Measurements from ENCODE around the gene SLC27A6. TPM values are rescaled to one million over a fixed set of nuclear protein-coding genes. Genes with fewer than 3 reads are reported as not detected.

The SLC27A6 gene
- total RNA-seq, 1 donor from 2014 or later = 0.39 TPM

GRCh38 chr5:128979761-128980160 lies 14.5 kb downstream of the SLC27A6 start:
- Histone ChIP-seq H3K27me3 (ENCODE audit: insufficient read depth, low read length) (no peaks in the 10 kb centered on the region), H3K4me3 (ENCODE audit: insufficient read depth, low read depth, low read length) (no peak overlapping the region), H4K20me1 (ENCODE audit: insufficient read depth, low read length) (no peaks in the 10 kb centered on the region), H3K27ac (ENCODE audit: low read depth, low read length) (no peak overlapping the region), H3K4me1 (ENCODE audit: insufficient read depth, low read length) (no peaks in the 10 kb centered on the region), H3K79me2 (ENCODE audit: insufficient read depth, low read length) (no peaks in the 10 kb centered on the region), H3K9me3 (ENCODE audit: insufficient read depth, low read depth, low read length) (no peaks in the 10 kb centered on the region), H3K4me2 (ENCODE audit: low read length) (no peak overlapping the region), H3K36me3 (ENCODE audit: insufficient read depth, low read length) (no peaks in the 10 kb centered on the region), H3K9ac (ENCODE audit: low read length) (no peak overlapping the region), H2AFZ (ENCODE audit: low read depth, low read length) (no peak overlapping the region)
- Mint-ChIP-seq H3K27ac (ENCODE audit: unreplicated experiment) (no peak overlapping the region), H3K4me3 (ENCODE audit: unreplicated experiment) (no peak overlapping the region), H3K27me3 (ENCODE audit: low read depth, unreplicated experiment) (no peaks in the 10 kb centered on the region), H3K9me3 (ENCODE audit: unreplicated experiment) (no peaks in the 10 kb centered on the region), H3K36me3 (ENCODE audit: low read depth, unreplicated experiment) (no peaks in the 10 kb centered on the region), H3K4me1 (ENCODE audit: low read depth, unreplicated experiment) (peaks cover 6% of the 10 kb centered on the region)
- DNase-seq (ENCODE audit: low read depth) (no peak), FAIRE-seq (no peak)
- no peak for TF ChIP-seq CTCF (IDR thresholded peaks at IDR 0.05; ENCODE audit: insufficient read depth, low read depth, low read length)

DNA sequence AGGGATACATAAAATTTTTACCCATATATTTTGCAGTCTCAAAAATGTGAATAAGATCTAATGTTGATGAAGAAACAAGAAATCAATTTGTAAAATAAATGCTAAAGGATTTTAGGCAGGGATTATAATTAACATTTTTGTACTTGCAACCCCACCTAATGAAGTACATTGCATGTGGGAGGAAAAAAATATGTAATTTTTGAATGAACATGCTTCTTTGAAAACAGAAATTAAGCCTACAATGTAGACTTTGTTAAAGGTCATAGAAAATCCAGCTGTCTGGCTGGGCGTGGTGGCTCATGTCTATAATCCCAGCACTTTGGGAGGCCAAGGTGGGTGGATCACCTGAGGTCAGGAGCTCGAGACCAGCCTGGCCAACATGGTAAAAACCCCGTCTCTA lies 15.6 kb downstream of the SLC27A6 start:
- Mint-ChIP-seq H3K27me3 (ENCODE audit: low read depth, unreplicated experiment) (no peaks in the 10 kb centered on the region), H3K9me3 (ENCODE audit: unreplicated experiment) (no peaks in the 10 kb centered on the region), H3K4me3 (ENCODE audit: unreplicated experiment) (no peak overlapping the region), H3K27ac (ENCODE audit: unreplicated experiment) (no peak overlapping the region), H3K36me3 (ENCODE audit: low read depth, unreplicated experiment) (no peaks in the 10 kb centered on the region), H3K4me1 (ENCODE audit: low read depth, unreplicated experiment) (peaks cover 7% of the 10 kb centered on the region)
- no peaks in the 10 kb centered on the region for H3K27me3 ChIP-seq (ENCODE audit: insufficient read depth, low read length)
- no peak overlapping the region for H2AFZ ChIP-seq (ENCODE audit: low read depth, low read length)
- H3K79me2 ChIP-seq (ENCODE audit: insufficient read depth, low read length) = no peaks in the 10 kb centered on the region
- H3K4me1 ChIP-seq (ENCODE audit: insufficient read depth, low read length) = no peaks in the 10 kb centered on the region
- H3K9ac ChIP-seq (ENCODE audit: low read length) = no peak overlapping the region
- TF ChIP-seq EZH2 (IDR thresholded peaks at IDR 0.05; ENCODE audit: insufficient read depth, low read length) (no peak), CTCF (IDR thresholded peaks at IDR 0.05; ENCODE audit: insufficient read depth, low read depth, low read length) (no peak)
- no peak for FAIRE-seq
- H4K20me1 ChIP-seq (ENCODE audit: insufficient read depth, low read length) = no peaks in the 10 kb centered on the region
- no peaks in the 10 kb centered on the region for H3K36me3 ChIP-seq (ENCODE audit: insufficient read depth, low read length)
- no peak overlapping the region for H3K4me3 ChIP-seq (ENCODE audit: insufficient read depth, low read depth, low read length)
- DNase-seq (ENCODE audit: low read depth) = no peak
- H3K9me3 ChIP-seq (ENCODE audit: insufficient read depth, low read depth, low read length) = no peaks in the 10 kb centered on the region
- no peak overlapping the region for H3K4me2 ChIP-seq (ENCODE audit: low read length)
- no peak overlapping the region for H3K27ac ChIP-seq (ENCODE audit: low read depth, low read length)

DNA sequence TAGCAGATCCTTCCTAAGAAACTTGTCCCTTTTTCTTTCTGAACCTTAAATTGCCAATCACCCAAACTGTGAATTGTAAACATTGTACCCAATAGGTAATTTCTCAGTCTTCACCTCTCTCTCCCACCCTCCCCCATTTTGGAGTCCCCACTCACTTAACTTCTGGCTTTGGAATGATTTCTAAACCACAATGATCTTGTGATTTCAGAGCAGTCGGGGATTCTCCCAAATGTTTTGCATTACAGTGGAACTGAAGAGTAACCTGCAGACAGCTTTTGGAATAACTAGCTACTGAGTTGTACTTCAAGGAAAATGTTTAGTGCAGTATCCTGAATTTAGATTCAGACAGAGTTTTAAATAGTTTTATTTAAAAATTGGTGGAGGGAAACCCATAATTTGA lies 19.2 kb downstream of the SLC27A6 start:
- H3K27ac Mint-ChIP-seq (ENCODE audit: unreplicated experiment) = peak overlapping the region; percentile 8
- H3K4me3 Mint-ChIP-seq (ENCODE audit: unreplicated experiment) = no peak overlapping the region
- no peaks in the 10 kb centered on the region for H3K36me3 Mint-ChIP-seq (ENCODE audit: low read depth, unreplicated experiment)
- no peaks in the 10 kb centered on the region for H3K79me2 ChIP-seq (ENCODE audit: insufficient read depth, low read length)
- FAIRE-seq = no peak
- DNase-seq (ENCODE audit: low read depth) = no peak
- no peak overlapping the region for H2AFZ ChIP-seq (ENCODE audit: low read depth, low read length)
- H3K27me3 ChIP-seq (ENCODE audit: insufficient read depth, low read length) = no peaks in the 10 kb centered on the region
- H3K9ac ChIP-seq (ENCODE audit: low read length) = no peak overlapping the region
- H4K20me1 ChIP-seq (ENCODE audit: insufficient read depth, low read length) = no peaks in the 10 kb centered on the region
- H3K36me3 ChIP-seq (ENCODE audit: insufficient read depth, low read length) = no peaks in the 10 kb centered on the region
- peaks cover 13% of the 10 kb centered on the region for H3K4me1 Mint-ChIP-seq (ENCODE audit: low read depth, unreplicated experiment)
- H3K9me3 Mint-ChIP-seq (ENCODE audit: unreplicated experiment) = no peaks in the 10 kb centered on the region
- no peak overlapping the region for H3K4me2 ChIP-seq (ENCODE audit: low read length)
- TF ChIP-seq CTCF (IDR thresholded peaks at IDR 0.05; ENCODE audit: insufficient read depth, low read depth, low read length) (no peak), EZH2 (IDR thresholded peaks at IDR 0.05; ENCODE audit: insufficient read depth, low read length) (no peak)
- no peaks in the 10 kb centered on the region for H3K4me1 ChIP-seq (ENCODE audit: insufficient read depth, low read length)
- no peaks in the 10 kb centered on the region for H3K9me3 ChIP-seq (ENCODE audit: insufficient read depth, low read depth, low read length)
- H3K4me3 ChIP-seq (ENCODE audit: insufficient read depth, low read depth, low read length) = no peak overlapping the region
- H3K27me3 Mint-ChIP-seq (ENCODE audit: low read depth, unreplicated experiment) = no peaks in the 10 kb centered on the region
- no peak overlapping the region for H3K27ac ChIP-seq (ENCODE audit: low read depth, low read length)

All from astrocyte (in vitro differentiated cells and primary cell).